ENCODE results near the gene STYX. TPM values are rescaled to one million over a fixed set of nuclear protein-coding genes. Genes with fewer than 3 reads are reported as not detected.

Gene STYX
- total and polyA plus RNA-seq, 10 of the 15 experiments (the other 5 are each of a cell fraction or from before 2014, with no cell fraction given) = 5.0 to 15.3 (median 9.5) TPM

- H3K27me3 ChIP-seq (replicated peaks in 1 of 2; ENCODE audit: control insufficient read depth in 2 of 2, insufficient read depth in 2 of 2, low read length in 1 of 2) = no peaks in the 10 kb centered on the region
- no peak overlapping the region for H3K27ac ChIP-seq (ENCODE audit: control insufficient read depth, insufficient read depth)
- H3K9me3 ChIP-seq (replicated peaks; ENCODE audit: control insufficient read depth, insufficient read depth, low read length) = no peaks in the 10 kb centered on the region
- FAIRE-seq = no peak
- H2AFZ ChIP-seq (ENCODE audit: control insufficient read depth, low read depth, low read length) = no peak overlapping the region
- peaks cover 82% of the 10 kb centered on the region for H3K79me2 ChIP-seq (ENCODE audit: control insufficient read depth, insufficient read depth, low read length)
- peak overlapping the region; percentile 45; the same call in 1 of the 2 replicates for H3K9ac ChIP-seq (ENCODE audit: control insufficient read depth, insufficient read depth, low read length)
- WGBS (ENCODE audit: insufficient coverage, insufficient replicate concordance, low lambda C conversion rate, missing lambda C conversion rate) = 75% methylated on average over 5 of the region's 5 CpGs
- no peak for ATAC-seq
- no peak for DNase-seq (ENCODE audit: low read depth, low spot score)
- peak overlapping the region; percentile 40 for H3K4me2 ChIP-seq (ENCODE audit: control insufficient read depth, insufficient read depth)
- SMC1A ChIA-PET (ENCODE audit: uncharacterized antibody, unreplicated experiment) = interaction anchor here (0.6 to 2.2 kb wide), 9 partner anchors 9 to 142 kb away, joined by 3 to 6 read pairs (median 3); partner anchors contain the start of gene TXNDC16
- in situ Hi-C loops (cut with MboI) (no loop called here), intact Hi-C loops (cut with micrococcal nuclease; ENCODE audit: unreplicated experiment) (loop anchor here (5.0 to 10.0 kb wide), 2 partner anchors 95 to 148 kb away; no protein-coding TSS in a partner anchor)
- H4K20me1 ChIP-seq (ENCODE audit: control insufficient read depth, insufficient read depth) = peaks cover 7% of the 10 kb centered on the region
- peaks cover 0 to 4% of the 10 kb centered on the region in 2 experiments; a peak in 2 of 4 replicates for H3K36me3 ChIP-seq (ENCODE audit: control insufficient read depth in 2 of 2, insufficient read depth in 2 of 2, low read length in 1 of 2)
- BruUV-seq (replicated peaks) = TSS peak; percentile 45
- H3K4me1 ChIP-seq (ENCODE audit: control insufficient read depth, insufficient read depth, low read length) = 0 out of 2 replicates have a peak, but pooled peaks cover 3% of the 10 kb centered on the region
- CTCF ChIA-PET = interaction anchor here (0.9 to 1.5 kb wide), 3 partner anchors 12 to 43 kb away, joined by 3 to 4 read pairs (median 3); partner anchors contain the start of gene PSMC6
- TF ChIP-seq ZZZ3 (IDR thresholded peaks at IDR 0.05; ENCODE audit: control insufficient read depth, insufficient read length, low read depth) (no peak), SUPT20H (IDR thresholded peaks at IDR 0.05; ENCODE audit: borderline replicate concordance, control insufficient read depth, low read depth, low read length) (no peak), PBX3 (IDR thresholded peaks at IDR 0.05; ENCODE audit: insufficient replicate concordance, low read depth, low read length) (peak; percentile 33), RUNX3 (IDR thresholded peaks at IDR 0.05; ENCODE audit: low read length) (peak; percentile 46)
- TF ChIP-seq, protein P1, sequence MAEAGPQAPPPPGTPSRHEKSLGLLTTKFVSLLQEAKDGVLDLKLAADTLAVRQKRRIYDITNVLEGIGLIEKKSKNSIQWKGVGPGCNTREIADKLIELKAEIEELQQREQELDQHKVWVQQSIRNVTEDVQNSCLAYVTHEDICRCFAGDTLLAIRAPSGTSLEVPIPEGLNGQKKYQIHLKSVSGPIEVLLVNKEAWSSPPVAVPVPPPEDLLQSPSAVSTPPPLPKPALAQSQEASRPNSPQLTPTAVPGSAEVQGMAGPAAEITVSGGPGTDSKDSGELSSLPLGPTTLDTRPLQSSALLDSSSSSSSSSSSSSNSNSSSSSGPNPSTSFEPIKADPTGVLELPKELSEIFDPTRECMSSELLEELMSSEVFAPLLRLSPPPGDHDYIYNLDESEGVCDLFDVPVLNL (IDR thresholded peaks at IDR 0.05; ENCODE audit: low read depth, low read length) = no peak
- H3K4me3 ChIP-seq = peak overlapping the region; percentile 48; the same call in 1 of the 2 replicates
- RAD21 ChIA-PET (ENCODE audit: unreplicated experiment) = no interaction called here
- POLR2A ChIA-PET = interaction anchor here (1.4 to 1.5 kb wide), 2 partner anchors 21 to 31 kb away, joined by 3 to 4 read pairs; no protein-coding TSS in a partner anchor
Measured at GRCh38 chr14:52692248-52692962, 37.6 kb upstream of the STYX start.

Measured in GM12878 (cell line).